HCT116 (cell line): ENCODE data around the gene WDR20. TPM values are rescaled to one million over a fixed set of nuclear protein-coding genes. Genes with fewer than 3 reads are reported as not detected.

Source experiments
- ATAC-seq: fragments of 200-7000 bp; cut with Tn5 transposase; 2 replicates; pipeline ENCODE4 v1.9.1; 2020; ENCODE audit warnings: mild to moderate bottlenecking, moderate library complexity
- BruUV-seq: library from RNA; stranded (reverse); fragments of 400-500 nt; replicated peaks from 2 replicates; lab custom pipeline; 2021; lab: Mats Ljungman, UMichigan
- CTCF ChIA-PET: fragments of 300-600 bp; sonication (Branson Sonifier 250); formaldehyde crosslinking; loops from one replicate; lab custom pipeline; 2021; ENCODE audit warnings: antibody characterized with exemption; lab: Charles Lee
- POLR2A ChIA-PET: fragments of 300-600, 350-600 bp; sonication (Branson Sonifier 250); formaldehyde crosslinking; loops from one replicate; lab custom pipeline; 2021; ENCODE audit warnings: antibody characterized with exemption; lab: Charles Lee
- RAD21 ChIA-PET, 2 experiments: fragments of 300-600 bp; sonication (Branson Sonifier 250); formaldehyde crosslinking; loops; one replicate each; lab custom pipeline; 2023; ENCODE audit warnings: low total read pairs in 2 of 2; ENCODE audit not compliant: uncharacterized antibody in 2 of 2, unreplicated experiment in 2 of 2, low non-redundant PET in 1 of 2; lab: Charles Lee
- DNase-seq: peaks from one replicate; pipeline ENCODE4 v3.0.0-alpha.2; 2010; ENCODE audit warnings: low read depth, low spot score
- H2AFZ ChIP-seq: fragments of 200-600 bp; shearing (Covaris generic), sonication (generic); 2 replicates; pipeline ENCODE4 v1.6.1; 2017; ENCODE audit warnings: low read depth, mixed run types, mixed read lengths, antibody characterized with exemption, low read length; ENCODE audit not compliant: poor library complexity, severe bottlenecking
- H3K27ac ChIP-seq: 2 replicates; pipeline ENCODE4 v1.5.1; 2012; ENCODE audit warnings: low read depth, low read length
- H3K27me3 ChIP-seq: fragments of 200-600 bp; sonication (generic); 2 replicates; pipeline ENCODE4 v1.6.1; 2016; ENCODE audit warnings: mixed run types, low read length, mixed read lengths; ENCODE audit not compliant: insufficient read depth
- H3K36me3 ChIP-seq, 2 experiments: fragments of 200-500 bp in 1 of 2; fragments of 200-600 bp in 1 of 2; sonication (Bioruptor generic) in 1 of 2; sonication (generic) in 1 of 2; 2 replicates each; pipeline versions ENCODE4 v1.5.1 to v1.6.1; 2014 to 2016; ENCODE audit warnings: low read length in 2 of 2, inconsistent platforms in 1 of 2, mixed read lengths in 1 of 2, mixed run types in 1 of 2; ENCODE audit not compliant: insufficient read depth in 2 of 2, control insufficient read depth in 1 of 2
- H3K4me1 ChIP-seq, 2 experiments: fragments of 200-600 bp in 1 of 2; sonication (generic) in 1 of 2; 2 replicates each; pipeline versions ENCODE4 v1.5.1 to v1.6.1; 2012 to 2017; ENCODE audit warnings: low read length in 2 of 2, inconsistent platforms in 1 of 2, mild to moderate bottlenecking in 1 of 2, mixed read lengths in 1 of 2, mixed run types in 1 of 2, moderate library complexity in 1 of 2; ENCODE audit not compliant: insufficient read depth in 2 of 2, control insufficient read depth in 1 of 2
- H3K4me2 ChIP-seq: fragments of 200-600 bp; sonication (generic); 2 replicates; pipeline ENCODE4 v1.6.1; 2017; ENCODE audit warnings: mixed run types, low read length, mixed read lengths
- H3K4me3 ChIP-seq, 2 experiments: fragments of 200-600 bp in 1 of 2; sonication (generic) in 1 of 2; replicated peaks in 1 of 2; 2 replicates each; pipeline ENCODE4 v1.5.1; 2011 to 2016; ENCODE audit warnings: low read length in 2 of 2, control low read depth in 1 of 2, low read depth in 1 of 2, mild to moderate bottlenecking in 1 of 2, mixed read lengths in 1 of 2, mixed run types in 1 of 2
- H3K79me2 ChIP-seq: fragments of 200-600 bp; sonication (generic); 2 replicates; pipeline ENCODE4 v1.6.1; 2017; ENCODE audit warnings: mild to moderate bottlenecking, mixed run types, low read length, moderate library complexity, mixed read lengths; ENCODE audit not compliant: insufficient read depth
- H3K9ac ChIP-seq: fragments of 200-600 bp; sonication (generic); 2 replicates; pipeline ENCODE4 v1.6.1; 2016; ENCODE audit warnings: low read length, mixed read lengths
- H3K9me2 ChIP-seq: fragments of 200-600 bp; sonication (generic), shearing (Covaris generic); 2 replicates; pipeline ENCODE4 v1.6.1; 2017; ENCODE audit warnings: mixed run types, mild to moderate bottlenecking, moderate library complexity; ENCODE audit not compliant: insufficient read depth
- H3K9me3 ChIP-seq, 2 experiments: fragments of 200-500 bp in 1 of 2; fragments of 200-600 bp in 1 of 2; sonication (Bioruptor generic) in 1 of 2; sonication (generic) in 1 of 2; 2 replicates each; pipeline ENCODE4 v1.6.1; 2014 to 2017; ENCODE audit warnings: low read length in 2 of 2, mixed read lengths in 2 of 2, inconsistent platforms in 1 of 2, low read depth in 1 of 2, mild to moderate bottlenecking in 1 of 2, mixed run types in 1 of 2, moderate library complexity in 1 of 2; ENCODE audit not compliant: control insufficient read depth in 1 of 2, insufficient read depth in 1 of 2
- H4K20me1 ChIP-seq: fragments of 200-600 bp; sonication (generic), shearing (Covaris generic); 2 replicates; pipeline ENCODE4 v1.6.1; 2017; ENCODE audit warnings: mixed run types, mild to moderate bottlenecking, moderate library complexity; ENCODE audit not compliant: insufficient read depth
- EZH2phosphoT487 ChIP-seq: fragments of 200-600 bp; IDR thresholded peaks from 2 replicates; pipeline ENCODE4 v1.6.1; 2018; ENCODE audit warnings: antibody characterized with exemption, borderline replicate concordance
- FOSL1 ChIP-seq: IDR thresholded peaks from 2 replicates; pipeline ENCODE4 v1.6.1; 2012; ENCODE audit warnings: low read depth
- JUND ChIP-seq: IDR thresholded peaks from 2 replicates; pipeline ENCODE4 v1.6.1; 2012
- POLR2A ChIP-seq: IDR thresholded peaks from 2 replicates; pipeline ENCODE4 v1.7.0; 2011; ENCODE audit warnings: borderline replicate concordance; ENCODE audit not compliant: insufficient read depth, insufficient read length; ENCODE audit errors: extremely low read depth
- POLR2AphosphoS5 ChIP-seq: IDR thresholded peaks from 2 replicates; pipeline ENCODE4 v1.6.1; 2011; ENCODE audit warnings: mild to moderate bottlenecking, low read depth, low read length, moderate library complexity
- RAD21 ChIP-seq: IDR thresholded peaks from 2 replicates; pipeline ENCODE4 v1.6.1; 2012; ENCODE audit warnings: low read depth, mild to moderate bottlenecking
- SIN3A ChIP-seq: IDR thresholded peaks from 2 replicates; pipeline ENCODE4 v1.6.1; 2012; ENCODE audit warnings: low read depth
- SP1 ChIP-seq: IDR thresholded peaks from 2 replicates; pipeline ENCODE4 v1.6.1; 2012; ENCODE audit warnings: low read depth
- SRF ChIP-seq: IDR thresholded peaks from 2 replicates; pipeline ENCODE4 v1.6.1; 2012; ENCODE audit warnings: low read depth
- TCF7L2 ChIP-seq: IDR thresholded peaks from 2 replicates; pipeline ENCODE4 v1.7.0; 2011; ENCODE audit warnings: borderline replicate concordance, inconsistent platforms; ENCODE audit not compliant: insufficient read depth, insufficient read length; ENCODE audit errors: extremely low read depth
- YY1 ChIP-seq: IDR thresholded peaks from 2 replicates; pipeline ENCODE4 v1.6.1; 2011; ENCODE audit warnings: low read length, low read depth, moderate library complexity, mild to moderate bottlenecking; ENCODE audit not compliant: insufficient replicate concordance; ENCODE audit errors: extremely low read depth
- ZFX ChIP-seq: fragments of 450-650 bp; IDR thresholded peaks from 2 replicates; pipeline ENCODE4 v1.6.1; 2017
- ZNF274 ChIP-seq: fragments of 200-500 bp; sonication (Bioruptor generic); IDR thresholded peaks from 2 replicates; pipeline ENCODE4 v1.6.1; 2014; ENCODE audit warnings: mild to moderate bottlenecking, low read depth, low read length, inconsistent platforms
- intact Hi-C: fragments of 100-400 bp; cut with micrococcal nuclease; formaldehyde crosslinking; loops from 2 replicates; pipeline ENCODE4 v1.10.0; 2022
- total RNA-seq: library from RNA; stranded (reverse); gene quantifications from one replicate; pipeline ENCODE4 v1.2.1, GENCODE V29; 2021; ENCODE audit not compliant: unreplicated experiment
- TF ChIP-seq, protein P1 (sequence below): IDR thresholded peaks from 2 replicates; pipeline ENCODE4 v1.6.1; 2012
- TF ChIP-seq, protein P2 (sequence below), 3 experiments: fragments of 200-600 bp in 1 of 3; sonication (generic) in 1 of 3; IDR thresholded peaks in 2 of 3; conservative IDR thresholded peaks in 1 of 3; 2 replicates each; pipeline ENCODE4 v1.5.1; 2012 to 2017; ENCODE audit warnings: low read depth in 2 of 3, low read length in 2 of 3, antibody characterized with exemption in 1 of 3, borderline replicate concordance in 1 of 3, control low read depth in 1 of 3, mild to moderate bottlenecking in 1 of 3, mixed read lengths in 1 of 3, mixed run types in 1 of 3, moderate library complexity in 1 of 3; ENCODE audit not compliant: insufficient read depth in 1 of 3
- TF ChIP-seq, protein P3 (sequence below): IDR thresholded peaks from 2 replicates; pipeline ENCODE4 v1.6.1; 2011; ENCODE audit warnings: mild to moderate bottlenecking, low read length, moderate library complexity; ENCODE audit not compliant: insufficient replicate concordance; ENCODE audit errors: extremely low read depth

The WDR20 gene
- total RNA-seq, 1 experiment from 2014 or later, result 21.1 TPM

DNA sequence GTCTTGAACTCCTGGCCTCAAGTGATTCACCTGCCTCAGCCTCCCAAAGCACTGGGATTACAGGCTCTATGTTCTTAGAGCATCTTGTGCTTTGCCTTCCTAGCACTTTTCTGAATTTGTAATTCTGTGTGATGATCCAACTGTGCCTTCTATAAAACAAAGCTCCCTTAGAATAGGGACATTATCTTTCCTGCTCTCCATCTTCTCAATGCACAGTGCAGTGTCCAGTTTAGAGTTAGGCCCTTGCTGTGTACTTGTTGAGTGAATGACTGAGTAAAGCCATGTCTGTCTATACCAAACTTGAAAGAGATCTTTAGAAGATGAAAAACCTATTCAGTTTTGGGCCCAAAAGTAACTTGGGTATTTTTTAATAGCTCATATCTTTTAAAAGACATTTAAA is 5.2 kb downstream of the WDR20 start:
- H3K36me3 ChIP-seq, result no peaks in the 10 kb centered on the region
- ATAC-seq, result no peak
- BruUV-seq, result no TSS peak
- no peak overlapping the region for H2AFZ ChIP-seq
- H3K4me1 ChIP-seq, result peaks cover 2 to 10% of the 10 kb centered on the region in 2 experiments; a peak in 3 of 4 replicates
- H3K4me2 ChIP-seq, result no peak overlapping the region
- H3K4me3 ChIP-seq, result no peak overlapping the region
- RAD21 ChIA-PET, result interaction anchor here in 1 of 2 experiments (0.6 kb wide), 1 partner anchor 99 kb away, joined by 3 read pairs; no protein-coding TSS in a partner anchor
- peaks cover 95% of the 10 kb centered on the region for H3K79me2 ChIP-seq
- no peak overlapping the region for H3K27ac ChIP-seq
- POLR2A ChIA-PET, result no interaction called here
- no peaks in the 10 kb centered on the region for H3K9me2 ChIP-seq
- no peak for DNase-seq
- TF ChIP-seq YY1 (no peak), TCF7L2 (no peak)
- TF ChIP-seq, protein P1, sequence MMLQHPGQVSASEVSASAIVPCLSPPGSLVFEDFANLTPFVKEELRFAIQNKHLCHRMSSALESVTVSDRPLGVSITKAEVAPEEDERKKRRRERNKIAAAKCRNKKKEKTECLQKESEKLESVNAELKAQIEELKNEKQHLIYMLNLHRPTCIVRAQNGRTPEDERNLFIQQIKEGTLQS, result no peak
- no peaks in the 10 kb centered on the region for H3K9me3 ChIP-seq
- intact Hi-C loops, result no loop called here
- H4K20me1 ChIP-seq, result peaks cover 12% of the 10 kb centered on the region; the same call in 1 of the 2 replicates
- no peaks in the 10 kb centered on the region for H3K27me3 ChIP-seq
- H3K9ac ChIP-seq, result no peak overlapping the region
- CTCF ChIA-PET, result no interaction called here

DNA sequence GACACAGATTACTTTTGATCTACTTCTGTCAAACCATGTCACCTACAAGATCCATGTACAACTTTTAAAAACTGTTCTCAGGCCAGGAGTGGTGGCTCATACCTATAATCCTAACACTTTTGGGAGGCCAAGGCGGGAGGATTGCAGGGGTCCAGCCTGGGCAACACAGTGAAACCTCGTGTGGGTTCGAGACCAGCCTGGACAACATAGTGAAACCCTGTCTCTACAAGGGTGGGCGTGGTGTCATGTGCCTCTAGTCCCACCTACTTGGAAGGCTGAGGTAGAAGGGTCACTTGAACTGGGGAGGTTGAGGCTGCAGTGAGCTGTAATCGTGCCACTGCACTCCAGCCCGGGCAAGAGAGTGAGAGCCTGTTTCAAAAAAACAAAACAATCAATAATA is 5.7 kb downstream of the WDR20 start:
- H2AFZ ChIP-seq, result no peak overlapping the region
- intact Hi-C loops, result no loop called here
- no peaks in the 10 kb centered on the region for H3K27me3 ChIP-seq
- no TSS peak for BruUV-seq
- CTCF ChIA-PET, result no interaction called here
- peaks cover 2 to 10% of the 10 kb centered on the region in 2 experiments; a peak in 3 of 4 replicates for H3K4me1 ChIP-seq
- H3K4me2 ChIP-seq, result no peak overlapping the region
- no peak for ATAC-seq
- peaks cover 95% of the 10 kb centered on the region for H3K79me2 ChIP-seq
- H3K4me3 ChIP-seq, result no peak overlapping the region
- H3K27ac ChIP-seq, result no peak overlapping the region
- H3K36me3 ChIP-seq, result no peaks in the 10 kb centered on the region
- TF ChIP-seq SP1 (no peak), POLR2A (no peak), JUND (no peak), RAD21 (no peak), YY1 (no peak), ZFX (no peak), FOSL1 (no peak), EZH2phosphoT487 (no peak), ZNF274 (no peak), SRF (no peak), SIN3A (no peak), POLR2AphosphoS5 (no peak)
- TF ChIP-seq, protein P2, sequence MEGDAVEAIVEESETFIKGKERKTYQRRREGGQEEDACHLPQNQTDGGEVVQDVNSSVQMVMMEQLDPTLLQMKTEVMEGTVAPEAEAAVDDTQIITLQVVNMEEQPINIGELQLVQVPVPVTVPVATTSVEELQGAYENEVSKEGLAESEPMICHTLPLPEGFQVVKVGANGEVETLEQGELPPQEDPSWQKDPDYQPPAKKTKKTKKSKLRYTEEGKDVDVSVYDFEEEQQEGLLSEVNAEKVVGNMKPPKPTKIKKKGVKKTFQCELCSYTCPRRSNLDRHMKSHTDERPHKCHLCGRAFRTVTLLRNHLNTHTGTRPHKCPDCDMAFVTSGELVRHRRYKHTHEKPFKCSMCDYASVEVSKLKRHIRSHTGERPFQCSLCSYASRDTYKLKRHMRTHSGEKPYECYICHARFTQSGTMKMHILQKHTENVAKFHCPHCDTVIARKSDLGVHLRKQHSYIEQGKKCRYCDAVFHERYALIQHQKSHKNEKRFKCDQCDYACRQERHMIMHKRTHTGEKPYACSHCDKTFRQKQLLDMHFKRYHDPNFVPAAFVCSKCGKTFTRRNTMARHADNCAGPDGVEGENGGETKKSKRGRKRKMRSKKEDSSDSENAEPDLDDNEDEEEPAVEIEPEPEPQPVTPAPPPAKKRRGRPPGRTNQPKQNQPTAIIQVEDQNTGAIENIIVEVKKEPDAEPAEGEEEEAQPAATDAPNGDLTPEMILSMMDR (IDR thresholded peaks at IDR 0.05 in 2 of 3, conservative IDR thresholded peaks at IDR 0.05 in 1 of 3; ENCODE audit: borderline replicate concordance in 1 of 3, insufficient read depth in 1 of 3, low read depth in 2 of 3, low read length in 2 of 3), result no peak
- TF ChIP-seq, protein P3, sequence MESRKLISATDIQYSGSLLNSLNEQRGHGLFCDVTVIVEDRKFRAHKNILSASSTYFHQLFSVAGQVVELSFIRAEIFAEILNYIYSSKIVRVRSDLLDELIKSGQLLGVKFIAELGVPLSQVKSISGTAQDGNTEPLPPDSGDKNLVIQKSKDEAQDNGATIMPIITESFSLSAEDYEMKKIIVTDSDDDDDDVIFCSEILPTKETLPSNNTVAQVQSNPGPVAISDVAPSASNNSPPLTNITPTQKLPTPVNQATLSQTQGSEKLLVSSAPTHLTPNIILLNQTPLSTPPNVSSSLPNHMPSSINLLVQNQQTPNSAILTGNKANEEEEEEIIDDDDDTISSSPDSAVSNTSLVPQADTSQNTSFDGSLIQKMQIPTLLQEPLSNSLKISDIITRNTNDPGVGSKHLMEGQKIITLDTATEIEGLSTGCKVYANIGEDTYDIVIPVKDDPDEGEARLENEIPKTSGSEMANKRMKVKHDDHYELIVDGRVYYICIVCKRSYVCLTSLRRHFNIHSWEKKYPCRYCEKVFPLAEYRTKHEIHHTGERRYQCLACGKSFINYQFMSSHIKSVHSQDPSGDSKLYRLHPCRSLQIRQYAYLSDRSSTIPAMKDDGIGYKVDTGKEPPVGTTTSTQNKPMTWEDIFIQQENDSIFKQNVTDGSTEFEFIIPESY, result no peak
- RAD21 ChIA-PET, result interaction anchor here in 1 of 2 experiments (0.6 kb wide), 1 partner anchor 99 kb away, joined by 3 read pairs; no protein-coding TSS in a partner anchor
- DNase-seq, result no peak
- POLR2A ChIA-PET, result no interaction called here
- H3K9me2 ChIP-seq, result no peaks in the 10 kb centered on the region
- H3K9me3 ChIP-seq, result no peaks in the 10 kb centered on the region
- H3K9ac ChIP-seq, result no peak overlapping the region
- H4K20me1 ChIP-seq, result peaks cover 12% of the 10 kb centered on the region; the same call in 1 of the 2 replicates
